Activated gamma-delta T cell (primary cell): ENCODE measurements around the gene ADAMTS20.

ENCODE experiments used
- DNase-seq: peaks from one replicate; lab custom pipeline; 2025; lab: John Stamatoyannopoulos, UW

ADAMTS20 gene

GRCh38 chr12:43316520-43316919 is 235.5 kb downstream of the ADAMTS20 start:
- no peak for DNase-seq

GRCh38 chr12:43315961-43316360 is 236.0 kb downstream of the ADAMTS20 start:
- DNase-seq: no peak

GRCh38 chr12:43312991-43313505 is 239.0 kb downstream of the ADAMTS20 start:
- DNase-seq: no peak

- no peak for DNase-seq
These were observed 241.4 kb downstream of the ADAMTS20 start for GRCh38 chr12:43310596-43310995.

GRCh38 chr12:43309959-43310358 is 242.0 kb downstream of the ADAMTS20 start:
- no peak for DNase-seq

- DNase-seq: no peak
These were observed 243.2 kb downstream of the ADAMTS20 start for GRCh38 chr12:43308776-43309175.

GRCh38 chr12:43307126-43307525 is 244.9 kb downstream of the ADAMTS20 start:
- DNase-seq: no peak

- no peak for DNase-seq
These were observed 245.9 kb downstream of the ADAMTS20 start for GRCh38 chr12:43306066-43306465.

- DNase-seq: no peak
These were observed 246.9 kb downstream of the ADAMTS20 start for GRCh38 chr12:43305065-43305464.
